ENCODE data around the gene AJAP1. TPM values are rescaled to one million over a fixed set of nuclear protein-coding genes. Genes with fewer than 3 reads are reported as not detected.

Gene AJAP1
- total and polyA plus RNA-seq, 2 donors (not counting 1 experiment from before 2014, with no cell fraction given), result not detected

- Histone ChIP-seq H4K20me1 (ENCODE audit: control insufficient read depth, insufficient read depth, low read length, poor library complexity, severe bottlenecking) (no peaks in the 10 kb centered on the region), H3K4me2 (replicated peaks; ENCODE audit: low read depth, low read length, poor library complexity, severe bottlenecking) (no peak overlapping the region), H3K36me3 (replicated peaks in 1 of 2; ENCODE audit: control extremely low read depth in 1 of 2, control insufficient read depth in 1 of 2, extremely low read depth in 1 of 2, insufficient read depth in 2 of 2, low read length in 1 of 2) (no peaks in the 10 kb centered on the region), H3K4me3 (ENCODE audit: control extremely low read depth in 1 of 5, extremely low read depth in 1 of 5, insufficient read depth in 1 of 5, low read depth in 2 of 5, low read length in 4 of 5) (no peak overlapping the region), H3K27me3 (replicated peaks in 1 of 4; ENCODE audit: control extremely low read depth in 1 of 4, control insufficient read depth in 3 of 4, insufficient read depth in 4 of 4, low read length in 3 of 4) (no peaks in the 10 kb centered on the region), H3K4me1 (ENCODE audit: control insufficient read depth in 2 of 2, insufficient read depth in 2 of 2, low read length in 2 of 2) (no peaks in the 10 kb centered on the region), H3K9me3 (ENCODE audit: control extremely low read depth in 1 of 3, control insufficient read depth in 2 of 3, insufficient read depth in 1 of 3, low read length in 2 of 3) (peaks cover 0 to 8% (median 0%) of the 10 kb centered on the region in 3 donors), H3K27ac (ENCODE audit: low read length in 2 of 2) (no peak overlapping the region), H3K9ac (ENCODE audit: low read length) (no peak overlapping the region), H2AFZ (ENCODE audit: insufficient read depth, low read depth, low read length, poor library complexity, severe bottlenecking) (no peak overlapping the region), H3K79me2 (ENCODE audit: control insufficient read depth, insufficient read depth, low read length) (no peaks in the 10 kb centered on the region)
- DNase-seq (no peak), ATAC-seq (ENCODE audit: low read depth) (no peak)
- ChIA-PET CTCF (no interaction called here), POLR2A (no interaction called here)
- 89% methylated on average over 10 of the region's 12 CpGs for WGBS (ENCODE audit: insufficient coverage)
- Mint-ChIP-seq H3K27me3 (no peaks in the 10 kb centered on the region), H3K4me1 (no peaks in the 10 kb centered on the region), H3K27ac (no peak overlapping the region), H3K9me3 (ENCODE audit: insufficient read depth) (no peaks in the 10 kb centered on the region), H3K4me3 (no peak overlapping the region)
- intact Hi-C loops (cut with micrococcal nuclease), result no loop called here
- TF ChIP-seq CTCF (IDR thresholded peaks at IDR 0.05) (no peak), EZH2 (IDR thresholded peaks at IDR 0.05; ENCODE audit: borderline replicate concordance, insufficient read depth, low read depth, low read length, poor library complexity, severe bottlenecking) (no peak)
Observed at GRCh38 chr1:4729090-4729471, 74.7 kb downstream of the AJAP1 start.

DNA sequence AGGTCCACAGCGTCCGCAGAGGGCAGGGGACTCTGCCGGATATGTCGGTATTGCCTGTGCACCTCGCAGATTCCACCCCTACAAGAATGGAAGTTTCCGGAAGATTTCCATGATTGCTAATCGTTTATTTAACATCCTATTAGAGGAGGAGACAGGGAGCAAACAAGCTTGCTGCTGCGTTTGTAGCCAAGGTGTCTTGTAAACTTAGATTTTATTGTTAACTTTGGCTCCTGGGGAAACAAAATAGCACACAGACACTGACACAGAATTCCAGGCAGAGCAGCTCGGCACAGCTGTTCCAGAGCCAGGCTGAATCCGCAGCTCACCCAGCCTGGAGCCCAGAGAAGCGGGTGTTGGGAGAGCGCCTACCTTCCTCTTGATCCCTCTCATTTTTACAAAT is 75.7 kb downstream of the AJAP1 start:
- H3K4me3 ChIP-seq (ENCODE audit: control extremely low read depth in 1 of 5, extremely low read depth in 1 of 5, insufficient read depth in 1 of 5, low read depth in 2 of 5, low read length in 4 of 5), result no peak overlapping the region
- Mint-ChIP-seq H3K9me3 (ENCODE audit: insufficient read depth) (no peaks in the 10 kb centered on the region), H3K4me3 (no peak overlapping the region), H3K27me3 (peaks cover 4% of the 10 kb centered on the region), H3K27ac (no peak overlapping the region), H3K4me1 (no peaks in the 10 kb centered on the region)
- DNase-seq (no peak), ATAC-seq (ENCODE audit: low read depth) (no peak)
- H3K9ac ChIP-seq (ENCODE audit: low read length), result no peak overlapping the region
- H3K79me2 ChIP-seq (ENCODE audit: control insufficient read depth, insufficient read depth, low read length), result no peaks in the 10 kb centered on the region
- H3K9me3 ChIP-seq (ENCODE audit: control extremely low read depth in 1 of 3, control insufficient read depth in 2 of 3, insufficient read depth in 1 of 3, low read length in 2 of 3), result peaks cover 0 to 8% (median 0%) of the 10 kb centered on the region in 3 donors
- POLR2A ChIA-PET, result no interaction called here
- H3K27ac ChIP-seq (ENCODE audit: low read length in 2 of 2), result no peak overlapping the region
- no peaks in the 10 kb centered on the region for H3K27me3 ChIP-seq (replicated peaks in 1 of 4; ENCODE audit: control extremely low read depth in 1 of 4, control insufficient read depth in 3 of 4, insufficient read depth in 4 of 4, low read length in 3 of 4)
- no peaks in the 10 kb centered on the region for H4K20me1 ChIP-seq (ENCODE audit: control insufficient read depth, insufficient read depth, low read length, poor library complexity, severe bottlenecking)
- WGBS (ENCODE audit: insufficient coverage), result 88% methylated on average over 6 of the region's 12 CpGs
- TF ChIP-seq CTCF (IDR thresholded peaks at IDR 0.05) (no peak), EZH2 (IDR thresholded peaks at IDR 0.05; ENCODE audit: borderline replicate concordance, insufficient read depth, low read depth, low read length, poor library complexity, severe bottlenecking) (no peak)
- intact Hi-C loops (cut with micrococcal nuclease), result no loop called here
- no peak overlapping the region for H3K4me2 ChIP-seq (replicated peaks; ENCODE audit: low read depth, low read length, poor library complexity, severe bottlenecking)
- H2AFZ ChIP-seq (ENCODE audit: insufficient read depth, low read depth, low read length, poor library complexity, severe bottlenecking), result no peak overlapping the region
- CTCF ChIA-PET, result interaction anchor here (0.6 kb wide), 1 partner anchor 44 kb away, joined by 3 read pairs; no protein-coding TSS in a partner anchor
- no peaks in the 10 kb centered on the region for H3K36me3 ChIP-seq (replicated peaks in 1 of 2; ENCODE audit: control extremely low read depth in 1 of 2, control insufficient read depth in 1 of 2, extremely low read depth in 1 of 2, insufficient read depth in 2 of 2, low read length in 1 of 2)
- no peaks in the 10 kb centered on the region for H3K4me1 ChIP-seq (ENCODE audit: control insufficient read depth in 2 of 2, insufficient read depth in 2 of 2, low read length in 2 of 2)

All from B cell (primary cell).